KMS-11 (cell line): ENCODE results near the gene HYAL1.

ENCODE experiments used
- H2AFZ ChIP-seq: fragments of 200-600 bp; sonication (generic); 2 replicates; pipeline ENCODE4 v1.6.1; 2016; ENCODE audit warnings: antibody characterized with exemption, mixed run types, low read depth
- H3K27ac ChIP-seq: fragments of 200-600 bp; sonication (generic); 2 replicates; pipeline ENCODE4 v1.6.1; 2016; ENCODE audit warnings: mild to moderate bottlenecking, mixed run types
- H3K27me3 ChIP-seq: fragments of 200-600 bp; sonication (generic); 2 replicates; pipeline ENCODE4 v1.6.1; 2017; ENCODE audit warnings: mild to moderate bottlenecking, low read depth, mixed run types, moderate library complexity; ENCODE audit not compliant: insufficient read depth
- H3K36me3 ChIP-seq: fragments of 200-600 bp; sonication (generic); 2 replicates; pipeline ENCODE4 v1.6.1; 2017; ENCODE audit warnings: mild to moderate bottlenecking, mixed run types; ENCODE audit not compliant: insufficient read depth
- H3K4me1 ChIP-seq: fragments of 200-600 bp; sonication (generic); 2 replicates; pipeline ENCODE4 v1.6.1; 2016; ENCODE audit warnings: mild to moderate bottlenecking, low read depth, mixed run types; ENCODE audit not compliant: poor library complexity, severe bottlenecking
- H3K4me2 ChIP-seq: fragments of 200-600 bp; sonication (generic); 2 replicates; pipeline ENCODE4 v1.7.0; 2016; ENCODE audit warnings: mild to moderate bottlenecking, mixed run types
- H3K4me3 ChIP-seq: fragments of 200-600 bp; sonication (generic); IDR thresholded peaks from 2 replicates; pipeline ENCODE4 v1.6.1; 2017; ENCODE audit warnings: low read depth, low read length, mixed read lengths; ENCODE audit not compliant: insufficient read depth
- H3K79me2 ChIP-seq: fragments of 200-600 bp; sonication (generic); 2 replicates; pipeline ENCODE4 v1.6.1; 2016; ENCODE audit warnings: low read depth, mixed run types; ENCODE audit not compliant: insufficient read depth
- H3K9ac ChIP-seq: fragments of 200-600 bp; sonication (generic); 2 replicates; pipeline ENCODE4 v1.6.1; 2016; ENCODE audit warnings: mild to moderate bottlenecking, mixed run types
- H4K20me1 ChIP-seq: fragments of 200-600 bp; sonication (generic); 2 replicates; pipeline ENCODE4 v1.6.1; 2016; ENCODE audit warnings: mild to moderate bottlenecking, mixed run types; ENCODE audit not compliant: insufficient read depth
- TF ChIP-seq, protein P1 (sequence below): fragments of 200-600 bp; sonication (generic); conservative IDR thresholded peaks from 2 replicates; pipeline ENCODE4 v1.6.1; 2017; ENCODE audit warnings: low read depth, mild to moderate bottlenecking, antibody characterized with exemption, low read length, moderate library complexity, mixed read lengths

HYAL1 gene

DNA sequence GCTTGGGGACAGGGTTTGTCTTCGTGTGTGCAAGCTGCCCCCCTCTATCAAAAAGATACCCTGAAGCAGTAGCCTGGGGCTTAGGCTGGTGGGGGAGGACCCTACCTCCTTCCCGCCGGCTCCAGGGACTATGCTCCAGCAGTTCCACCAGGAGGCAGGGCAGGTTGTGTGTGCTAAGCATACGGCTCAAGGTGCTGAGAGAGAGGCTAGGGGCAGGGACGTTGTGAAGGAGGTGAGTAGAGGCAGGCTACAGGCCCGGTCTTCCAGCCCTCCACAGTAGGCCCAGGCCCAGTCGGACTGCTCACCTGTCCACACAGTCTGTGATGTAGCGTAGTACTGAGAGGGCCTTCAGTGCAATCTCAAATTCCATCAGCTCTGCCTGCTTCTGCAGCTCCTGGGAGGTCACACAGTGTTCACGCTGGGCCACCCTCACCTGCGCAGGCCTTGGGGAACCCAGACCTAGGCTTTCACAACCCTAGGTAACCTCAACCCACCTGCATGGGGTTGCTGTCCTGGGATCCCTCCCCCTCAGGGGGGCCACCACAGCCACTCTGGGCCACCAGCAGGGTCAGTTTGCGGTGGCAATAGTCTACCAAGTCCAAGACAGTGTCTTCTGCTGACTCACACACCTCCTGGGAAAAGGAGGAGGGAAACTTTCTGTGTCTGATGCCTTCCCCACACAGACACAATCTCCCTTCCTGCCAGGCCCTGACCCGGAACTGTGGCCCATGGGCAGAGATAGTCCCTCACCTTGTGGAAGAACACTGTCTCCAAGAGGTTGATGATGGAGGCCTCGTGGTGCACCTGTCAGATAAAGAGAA is 39.6 kb upstream of the HYAL1 start:
- no peak overlapping the region for H3K4me2 ChIP-seq

DNA sequence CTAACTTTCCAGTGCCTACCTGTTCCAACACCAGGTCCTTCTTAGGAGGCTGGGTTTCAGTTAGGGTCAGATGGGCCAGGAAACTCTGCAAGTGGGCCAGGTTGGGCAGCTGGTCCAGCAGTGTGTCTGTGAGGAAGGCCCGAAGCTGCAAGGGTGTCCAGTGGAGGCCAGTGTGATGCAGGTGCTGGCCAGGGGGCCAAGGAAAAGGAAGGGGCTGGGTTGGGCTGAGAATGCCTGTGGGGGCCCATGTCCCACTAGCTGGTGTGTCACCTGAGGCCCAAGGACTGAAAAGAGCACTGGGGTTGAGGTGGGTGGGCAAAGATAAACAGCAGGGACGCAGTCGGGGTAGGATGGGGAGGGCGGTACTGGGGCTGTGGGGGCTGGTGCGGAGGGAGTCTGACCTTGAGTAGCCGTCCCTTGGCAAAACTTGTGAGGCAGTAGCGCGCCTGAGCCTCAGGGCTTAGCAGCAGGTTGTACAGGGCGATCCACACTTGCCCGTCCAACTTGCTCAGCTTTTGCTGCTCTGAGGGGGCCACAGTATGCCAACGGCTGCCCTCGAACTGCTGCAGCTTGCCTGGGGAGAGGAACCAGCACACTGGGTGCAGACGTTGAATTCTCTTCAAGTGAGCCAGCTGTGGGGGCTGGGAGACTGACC is 38.7 kb upstream of the HYAL1 start:
- Histone ChIP-seq H3K4me1 (no peaks in the 10 kb centered on the region), H4K20me1 (no peaks in the 10 kb centered on the region), H2AFZ (no peak overlapping the region), H3K27me3 (no peaks in the 10 kb centered on the region), H3K4me2 (no peak overlapping the region), H3K27ac (no peak overlapping the region), H3K4me3 (no peak overlapping the region), H3K79me2 (no peaks in the 10 kb centered on the region), H3K9ac (no peak overlapping the region), H3K36me3 (no peaks in the 10 kb centered on the region)
- TF ChIP-seq, protein P1, sequence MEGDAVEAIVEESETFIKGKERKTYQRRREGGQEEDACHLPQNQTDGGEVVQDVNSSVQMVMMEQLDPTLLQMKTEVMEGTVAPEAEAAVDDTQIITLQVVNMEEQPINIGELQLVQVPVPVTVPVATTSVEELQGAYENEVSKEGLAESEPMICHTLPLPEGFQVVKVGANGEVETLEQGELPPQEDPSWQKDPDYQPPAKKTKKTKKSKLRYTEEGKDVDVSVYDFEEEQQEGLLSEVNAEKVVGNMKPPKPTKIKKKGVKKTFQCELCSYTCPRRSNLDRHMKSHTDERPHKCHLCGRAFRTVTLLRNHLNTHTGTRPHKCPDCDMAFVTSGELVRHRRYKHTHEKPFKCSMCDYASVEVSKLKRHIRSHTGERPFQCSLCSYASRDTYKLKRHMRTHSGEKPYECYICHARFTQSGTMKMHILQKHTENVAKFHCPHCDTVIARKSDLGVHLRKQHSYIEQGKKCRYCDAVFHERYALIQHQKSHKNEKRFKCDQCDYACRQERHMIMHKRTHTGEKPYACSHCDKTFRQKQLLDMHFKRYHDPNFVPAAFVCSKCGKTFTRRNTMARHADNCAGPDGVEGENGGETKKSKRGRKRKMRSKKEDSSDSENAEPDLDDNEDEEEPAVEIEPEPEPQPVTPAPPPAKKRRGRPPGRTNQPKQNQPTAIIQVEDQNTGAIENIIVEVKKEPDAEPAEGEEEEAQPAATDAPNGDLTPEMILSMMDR = no peak

More for the DNA sequence above, 39.6 kb upstream of the HYAL1 start:
- Histone ChIP-seq H3K36me3 (no peaks in the 10 kb centered on the region), H3K27ac (no peak overlapping the region), H3K79me2 (no peaks in the 10 kb centered on the region), H4K20me1 (no peaks in the 10 kb centered on the region), H3K4me3 (no peak overlapping the region), H3K27me3 (no peaks in the 10 kb centered on the region), H2AFZ (no peak overlapping the region), H3K9ac (no peak overlapping the region), H3K4me1 (no peaks in the 10 kb centered on the region)
- TF ChIP-seq, protein P1 = no peak

DNA sequence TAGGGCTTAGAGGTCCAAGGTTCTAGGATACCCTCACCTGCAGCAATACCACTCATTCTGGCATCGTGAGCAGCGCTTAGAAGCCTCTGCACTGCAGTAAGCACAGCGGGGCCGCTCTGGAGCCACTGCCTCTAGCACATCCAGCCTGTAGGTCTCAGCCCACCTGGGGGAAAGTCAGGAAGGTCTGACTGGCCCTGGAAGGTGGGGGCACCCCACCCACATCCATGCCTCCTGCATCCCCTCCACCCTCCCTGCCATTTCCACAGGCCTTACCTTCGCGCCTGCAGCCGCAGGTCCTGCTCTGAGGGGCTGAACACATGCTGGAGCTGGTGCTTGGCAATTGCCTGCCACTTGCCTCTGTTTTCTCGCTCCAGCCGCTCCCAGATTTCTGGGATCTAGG is 38.2 kb upstream of the HYAL1 start:
- no peak overlapping the region for H2AFZ ChIP-seq
- no peak overlapping the region for H3K4me3 ChIP-seq
- H3K27ac ChIP-seq = no peak overlapping the region
- peaks cover 4% of the 10 kb centered on the region for H3K79me2 ChIP-seq
- no peaks in the 10 kb centered on the region for H4K20me1 ChIP-seq
- no peaks in the 10 kb centered on the region for H3K27me3 ChIP-seq
- no peaks in the 10 kb centered on the region for H3K4me1 ChIP-seq
- TF ChIP-seq, protein P1 = no peak
- H3K9ac ChIP-seq = no peak overlapping the region
- H3K4me2 ChIP-seq = no peak overlapping the region
- H3K36me3 ChIP-seq = no peaks in the 10 kb centered on the region

DNA sequence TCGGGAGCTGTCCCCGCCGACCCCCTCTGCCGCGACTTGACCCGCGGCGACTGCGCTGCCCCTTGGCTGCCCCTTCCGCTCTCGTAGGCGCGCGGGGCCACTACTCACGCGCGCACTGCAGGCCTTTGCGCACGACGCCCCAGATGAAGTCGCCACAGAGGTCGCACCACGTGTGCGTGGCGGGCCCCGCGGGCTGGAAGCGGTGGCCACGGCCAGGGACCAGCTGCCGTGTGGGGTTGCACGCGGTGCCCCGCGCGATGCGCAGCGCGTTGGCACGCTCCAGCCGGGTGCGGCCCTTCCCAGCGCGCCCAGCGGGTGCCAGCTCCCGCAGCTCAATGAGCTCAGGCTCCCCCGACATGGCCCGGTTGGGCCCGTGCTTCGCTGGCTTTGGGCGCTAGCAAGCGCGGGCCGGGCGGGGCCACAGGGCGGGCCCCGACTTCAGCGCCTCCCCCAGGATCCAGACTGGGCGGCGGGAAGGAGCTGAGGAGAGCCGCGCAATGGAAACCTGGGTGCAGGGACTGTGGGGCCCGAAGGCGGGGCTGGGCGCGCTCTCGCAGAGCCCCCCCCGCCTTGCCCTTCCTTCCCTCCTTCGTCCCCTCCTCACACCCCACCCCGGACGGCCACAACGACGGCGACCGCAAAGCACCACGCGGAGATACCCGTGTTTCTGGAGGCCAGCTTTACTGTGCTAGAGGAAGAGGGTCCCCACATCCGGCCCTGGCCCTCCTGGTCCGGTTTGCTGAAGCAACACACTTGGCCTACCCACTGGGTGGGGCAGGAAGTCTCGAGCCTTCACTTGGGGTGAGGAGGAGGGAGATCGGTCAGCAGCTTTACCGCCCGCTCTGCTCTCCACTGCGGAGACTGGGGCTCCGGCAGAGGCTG is 37.3 kb upstream of the HYAL1 start, which contains the start of gene RASSF1:
Gene RASSF1 (minus strand): TSS at position 389 of the 882 bp plus-strand sequence. CDS start 31 bp downstream, at position 358.
- Histone ChIP-seq H4K20me1 (no peaks in the 10 kb centered on the region), H3K36me3 (no peaks in the 10 kb centered on the region), H3K27me3 (no peaks in the 10 kb centered on the region), H3K79me2 (peaks cover 13% of the 10 kb centered on the region), H3K4me1 (no peaks in the 10 kb centered on the region), H2AFZ (no peak within 1 kb of the TSS), H3K9ac (no peak within 1 kb of the TSS), H3K4me2 (no peak within 1 kb of the TSS), H3K4me3 (no peak within 1 kb of the TSS), H3K27ac (no peak within 1 kb of the TSS)
- TF ChIP-seq, protein P1 = no peak
